Upper lobe of left lung (tissue), 6 donors: ENCODE data around the gene AQP12A. TPM values are rescaled to one million over a fixed set of nuclear protein-coding genes. Genes with fewer than 3 reads are reported as not detected.
A peak's percentile ranks its signal among the peaks of the same experiment; 100 is the strongest.

Experiments
- ATAC-seq, 2 donors: fragments of 200-7000 bp; cut with Tn5 transposase; one replicate each; pipeline ENCODE4 v1.9.1; 2022; ENCODE audit warnings: mild to moderate bottlenecking in 2 of 2, moderate library complexity in 2 of 2; ENCODE audit not compliant: low FRiP score in 2 of 2
- DNase-seq, 2 donors: peaks; one replicate each; pipeline ENCODE4 v3.0.0-alpha.2; 2019 to 2020
- H3K27ac ChIP-seq, 4 donors: fragments of 200-600 bp; sonication (generic); one replicate each; pipeline ENCODE4 v1.5.1; 2016 to 2019
- H3K27me3 ChIP-seq, 4 donors: fragments of 200-600 bp; sonication (generic); one replicate each; pipeline ENCODE4 v1.5.1; 2017 to 2019
- H3K36me3 ChIP-seq, 4 donors: fragments of 200-600 bp; sonication (generic); one replicate each; pipeline ENCODE4 v1.5.1; 2016 to 2019
- H3K4me1 ChIP-seq, 4 donors: fragments of 200-600 bp; sonication (generic); one replicate each; pipeline ENCODE4 v1.5.1; 2018 to 2019
- H3K4me3 ChIP-seq, 4 donors: fragments of 200-600 bp; sonication (generic); one replicate each; pipeline ENCODE4 v1.5.1; 2017 to 2019; ENCODE audit warnings: mild to moderate bottlenecking in 2 of 4, moderate library complexity in 1 of 4
- H3K9me3 ChIP-seq, 4 donors: fragments of 200-600 bp; sonication (generic); one replicate each; pipeline ENCODE4 v1.5.1; 2018 to 2019
- CTCF ChIP-seq, 6 experiments: fragments of 450-650 bp in 4 of 6; fragments of 200-600 bp in 2 of 6; sonication (generic) in 2 of 6; IDR thresholded peaks; one replicate each; pipeline ENCODE4 v1.5.1; 2016 to 2019; ENCODE audit warnings: antibody characterized with exemption in 6 of 6
- EP300 ChIP-seq, 4 donors: sonication (generic); formaldehyde crosslinking; IDR thresholded peaks; one replicate each; pipeline ENCODE4 v1.5.1; 2017; ENCODE audit warnings: antibody characterized with exemption in 4 of 4, control low read depth in 2 of 4
- POLR2A ChIP-seq, 4 donors: fragments of 450-650 bp; IDR thresholded peaks; one replicate each; pipeline ENCODE4 v1.5.1; 2016 to 2017; ENCODE audit warnings: antibody characterized with exemption in 4 of 4, mild to moderate bottlenecking in 2 of 4
- POLR2AphosphoS5 ChIP-seq, 2 donors: sonication (generic); formaldehyde crosslinking; IDR thresholded peaks; one replicate each; pipeline ENCODE4 v1.5.1; 2017; ENCODE audit warnings: antibody characterized with exemption in 2 of 2
- WGBS, 2 donors: methylation state at CpG; one replicate each; pipeline ENCODE4 v1.1.5; 2017 to 2018; 5-methylcytosine and 5-hydroxymethylcytosine counted together
- total RNA-seq, 6 donors: library from RNA; depleted of rRNA in 4 of 6; stranded (reverse); fragments of >200 nt in 4 of 6; gene quantifications; one replicate each; pipeline versions ENCODE4 v1.1.0 to v1.2.1, GENCODE V29; 2016 to 2021
- donor health status: DM: no; HTN: no; CAD: no; lungs with moderate emphysema.
- donor health status: DM: no; HTN: yes; CAD: no; lungs with severe emphysema.

AQP12A gene
- total RNA-seq, 6 donors from 2014 or later, result not detected

- H3K9me3 ChIP-seq, result no peaks in the 10 kb centered on the region
- H3K27ac ChIP-seq, result no peak overlapping the region
- ATAC-seq (no peak), DNase-seq (peak in 1 of 2 donors; percentile 50)
- no peaks in the 10 kb centered on the region for H3K27me3 ChIP-seq
- no peaks in the 10 kb centered on the region for H3K4me1 ChIP-seq
- no peaks in the 10 kb centered on the region for H3K36me3 ChIP-seq
- 90% methylated on average over 4 of the region's 10 CpGs; no CpG with 5 or more reads in 1 of the 2 donors for WGBS, 2 donors
- TF ChIP-seq CTCF (IDR thresholded peaks at IDR 0.05) (no peak), EP300 (IDR thresholded peaks at IDR 0.05) (no peak), POLR2AphosphoS5 (IDR thresholded peaks at IDR 0.05) (no peak), POLR2A (IDR thresholded peaks at IDR 0.05) (no peak)
- no peak overlapping the region for H3K4me3 ChIP-seq
Measured at GRCh38 chr2:240724431-240724830, 32.8 kb downstream of the AQP12A start.

GRCh38 chr2:240725266-240725665 lies 33.6 kb downstream of the AQP12A start:
- 83% methylated on average over 9 of the region's 12 CpGs; no CpG with 5 or more reads in 1 of the 2 donors for WGBS, 2 donors
- H3K4me1 ChIP-seq, result no peaks in the 10 kb centered on the region

GRCh38 chr2:240725671-240726070 lies 34.0 kb downstream of the AQP12A start:
- ATAC-seq (no peak), DNase-seq (no peak)
- no peak for TF ChIP-seq POLR2A (IDR thresholded peaks at IDR 0.05)
- no peak for TF ChIP-seq CTCF (IDR thresholded peaks at IDR 0.05)
- TF ChIP-seq POLR2AphosphoS5 (IDR thresholded peaks at IDR 0.05), result no peak
- TF ChIP-seq EP300 (IDR thresholded peaks at IDR 0.05), result no peak
- H3K4me3 ChIP-seq, result no peak overlapping the region
- H3K27ac ChIP-seq, result no peak overlapping the region
- no peaks in the 10 kb centered on the region for H3K27me3 ChIP-seq
- WGBS, 2 donors, result 67 to 69% methylated on average over 5 to 7 of the region's 7 CpGs
- H3K4me1 ChIP-seq, result no peaks in the 10 kb centered on the region
- H3K9me3 ChIP-seq, result no peaks in the 10 kb centered on the region
- H3K36me3 ChIP-seq, result no peaks in the 10 kb centered on the region

More at GRCh38 chr2:240725266-240725665, 33.6 kb downstream of the AQP12A start:
- Histone ChIP-seq H3K9me3 (no peaks in the 10 kb centered on the region), H3K27me3 (no peaks in the 10 kb centered on the region), H3K36me3 (no peaks in the 10 kb centered on the region), H3K4me3 (no peak overlapping the region), H3K27ac (no peak overlapping the region)
- ATAC-seq, result no peak
- TF ChIP-seq POLR2AphosphoS5 (IDR thresholded peaks at IDR 0.05), result no peak
- DNase-seq, result peak in 1 of 2 donors; percentile 52

GRCh38 chr2:240726876-240727275 lies 35.2 kb downstream of the AQP12A start:
- H3K4me1 ChIP-seq, result peaks cover 0 to 4% (median 0%) of the 10 kb centered on the region in 4 donors
- H3K9me3 ChIP-seq, result no peaks in the 10 kb centered on the region
- no peaks in the 10 kb centered on the region for H3K36me3 ChIP-seq
- ATAC-seq (no peak), DNase-seq (peak in 1 of 2 donors; percentile 64)
- 86 to 92% methylated on average over 14 of the region's 14 CpGs for WGBS, 2 donors
- no peak overlapping the region for H3K27ac ChIP-seq
- H3K4me3 ChIP-seq, result no peak overlapping the region
- H3K27me3 ChIP-seq, result no peaks in the 10 kb centered on the region
- TF ChIP-seq POLR2AphosphoS5 (IDR thresholded peaks at IDR 0.05) (no peak), CTCF (IDR thresholded peaks at IDR 0.05) (no peak), POLR2A (IDR thresholded peaks at IDR 0.05) (no peak), EP300 (IDR thresholded peaks at IDR 0.05) (no peak)

- no peak for ATAC-seq
- no peaks in the 10 kb centered on the region for H3K27me3 ChIP-seq
- no peak for TF ChIP-seq POLR2AphosphoS5 (IDR thresholded peaks at IDR 0.05)
- TF ChIP-seq POLR2A (IDR thresholded peaks at IDR 0.05), result no peak
- TF ChIP-seq CTCF (IDR thresholded peaks at IDR 0.05), result no peak
- TF ChIP-seq EP300 (IDR thresholded peaks at IDR 0.05), result no peak
- no peaks in the 10 kb centered on the region for H3K36me3 ChIP-seq
- 80 to 82% methylated on average over 11 to 14 of the region's 14 CpGs for WGBS, 2 donors
- DNase-seq, result no peak
- peaks cover 0 to 4% (median 0%) of the 10 kb centered on the region in 4 donors for H3K4me1 ChIP-seq
- no peak overlapping the region for H3K4me3 ChIP-seq
- H3K9me3 ChIP-seq, result no peaks in the 10 kb centered on the region
- no peak overlapping the region for H3K27ac ChIP-seq
Measured at GRCh38 chr2:240727439-240727838, 35.8 kb downstream of the AQP12A start.
